Thymus (tissue), 11 donors: Measurements from ENCODE around the gene BAK1. TPM values are rescaled to one million over a fixed set of nuclear protein-coding genes. Genes with fewer than 3 reads are reported as not detected.
A peak's percentile ranks its signal among the peaks of the same experiment; 100 is the strongest.
"Not testable (repeated sequence)": the region's sequence is repeated elsewhere in the genome, so short reads cannot be mapped to it uniquely, and the experiment has no call there.

ENCODE experiments used
- DNase-seq, 9 donors: peaks; one replicate each; pipeline ENCODE4 v3.0.0-alpha.2; 2013; ENCODE audit warnings: low spot score in 9 of 9, low read depth in 6 of 9, missing footprints in 1 of 9
- H3K27ac ChIP-seq, 2 donors: one replicate each; pipeline ENCODE4 v1.5.1; 2013; ENCODE audit warnings: control low read depth in 1 of 2, low read depth in 1 of 2, low read length in 1 of 2, mild to moderate bottlenecking in 1 of 2, moderate library complexity in 1 of 2
- H3K27me3 ChIP-seq, 2 donors: one replicate each; pipeline ENCODE4 v1.5.1; 2013; ENCODE audit warnings: low read length in 1 of 2; ENCODE audit not compliant: control insufficient read depth in 2 of 2, insufficient read depth in 1 of 2
- H3K36me3 ChIP-seq, 2 donors: one replicate each; pipeline ENCODE4 v1.5.1; 2013; ENCODE audit warnings: low read length in 1 of 2, mild to moderate bottlenecking in 1 of 2, moderate library complexity in 1 of 2; ENCODE audit not compliant: control insufficient read depth in 2 of 2, insufficient read depth in 2 of 2
- H3K4me1 ChIP-seq, 2 donors: one replicate each; pipeline ENCODE4 v1.5.1; 2013; ENCODE audit warnings: low read length in 2 of 2; ENCODE audit not compliant: control insufficient read depth in 2 of 2, insufficient read depth in 2 of 2
- H3K4me3 ChIP-seq, 2 donors: one replicate each; pipeline ENCODE4 v1.5.1; 2013; ENCODE audit warnings: low read length in 2 of 2, control low read depth in 1 of 2, mild to moderate bottlenecking in 1 of 2
- H3K9me3 ChIP-seq, 2 donors: one replicate each; pipeline ENCODE4 v1.5.1; 2013; ENCODE audit warnings: low read length in 1 of 2, mild to moderate bottlenecking in 1 of 2; ENCODE audit not compliant: control insufficient read depth in 2 of 2, insufficient read depth in 1 of 2
- WGBS: extraction: QIAGEN DNeasy Blood & Tissue Kit; methylation state at CpG from one replicate; pipeline ENCODE4 v1.1.7; 2013; 5-methylcytosine and 5-hydroxymethylcytosine counted together
- polyA plus RNA-seq: library from polyadenylated mRNA; stranded (reverse); fragments of 200-250 nt; gene quantifications from one replicate; pipeline ENCODE4 v1.2.3, GENCODE V29; 2013
- total RNA-seq: library from RNA; stranded (reverse); fragments of 120-200 nt; gene quantifications from one replicate; pipeline ENCODE4 v1.2.4, GENCODE V29; 2013
- donor health status: healthy.

The BAK1 gene
- total and polyA plus RNA-seq, 2 donors = 12.8 to 25.6 TPM

DNA sequence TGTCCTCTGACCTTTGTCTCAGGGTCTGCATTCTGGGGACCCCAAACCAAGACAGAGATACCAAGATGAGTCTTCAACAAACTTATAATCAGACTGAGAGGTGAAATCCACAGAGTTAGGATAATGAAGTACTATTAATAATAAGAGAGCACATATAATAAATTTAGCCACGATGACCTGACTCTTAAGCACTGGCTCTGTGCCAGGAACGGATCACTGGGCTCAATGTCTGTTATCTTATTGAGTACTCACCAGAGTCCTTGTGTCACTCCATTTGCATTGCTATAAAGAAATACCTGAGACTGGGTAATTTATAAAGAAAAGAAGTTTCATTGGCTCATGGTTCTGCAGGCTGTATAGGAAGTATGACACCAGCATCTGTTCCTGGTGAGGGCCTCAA lies 22.1 kb upstream of the BAK1 start:
- Histone ChIP-seq H3K27ac (no peak overlapping the region), H3K27me3 (no peaks in the 10 kb centered on the region), H3K4me1 (peaks cover 0 to 23% of the 10 kb centered on the region in 2 donors), H3K4me3 (no peak overlapping the region), H3K36me3 (no peaks in the 10 kb centered on the region), H3K9me3 (no peaks in the 10 kb centered on the region)
- 83% methylated on average over 2 of the region's 2 CpGs for WGBS
- no peak for DNase-seq

DNA sequence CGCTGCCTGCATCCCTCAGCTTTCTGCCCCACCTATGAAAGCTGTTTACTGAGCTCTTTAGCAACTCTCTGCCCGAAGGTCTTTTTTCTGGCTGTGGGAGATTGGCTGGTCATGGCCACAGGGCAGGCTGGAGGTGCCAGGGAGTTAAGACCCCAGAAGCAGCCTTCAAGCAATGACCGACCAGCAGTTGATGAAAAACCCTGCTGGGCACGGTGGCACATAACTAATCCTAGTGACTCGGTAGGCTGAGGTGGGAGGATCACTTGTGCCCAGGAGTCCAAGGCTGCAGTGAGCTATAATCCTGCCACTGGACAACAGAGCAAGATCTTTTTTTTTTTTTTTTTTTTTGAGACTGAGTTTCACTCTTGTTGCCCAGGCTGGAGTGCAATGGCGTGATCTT lies 20.7 kb upstream of the BAK1 start:
- H3K36me3 ChIP-seq = no peaks in the 10 kb centered on the region
- no peak overlapping the region for H3K4me3 ChIP-seq
- 97% methylated on average over 6 of the region's 6 CpGs for WGBS
- H3K4me1 ChIP-seq = peaks cover 0 to 28% of the 10 kb centered on the region in 2 donors
- no peaks in the 10 kb centered on the region for H3K27me3 ChIP-seq
- DNase-seq = no peak
- no peaks in the 10 kb centered on the region for H3K9me3 ChIP-seq
- H3K27ac ChIP-seq = no peak overlapping the region

DNA sequence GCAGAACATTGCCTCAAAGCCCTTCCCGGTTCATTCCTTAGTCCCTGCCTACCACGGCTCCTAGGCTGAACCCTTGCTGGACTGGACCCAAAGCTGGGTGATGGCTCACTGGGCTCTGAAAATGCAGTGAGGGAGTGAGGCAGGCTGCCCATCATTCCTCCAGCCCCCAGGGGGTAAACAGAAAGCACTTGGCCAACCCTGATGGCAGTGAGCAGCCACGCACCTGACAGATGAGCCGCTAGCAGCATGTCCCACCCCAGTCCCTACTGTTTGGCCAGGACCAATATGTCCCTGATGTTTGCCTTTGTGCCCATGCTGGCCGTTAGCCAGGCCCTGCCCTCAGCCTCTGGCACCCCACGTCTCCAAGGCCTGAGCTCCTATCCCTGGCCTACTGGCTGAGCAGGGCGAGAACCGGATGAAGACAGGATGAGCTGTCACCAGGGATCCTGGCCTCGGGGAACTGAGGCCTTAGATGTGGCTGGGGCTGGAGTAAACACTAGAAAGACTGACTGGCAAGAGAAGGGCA lies 19.4 kb upstream of the BAK1 start:
- WGBS = 89% methylated on average over 9 of the region's 9 CpGs
- H3K36me3 ChIP-seq = no peaks in the 10 kb centered on the region
- no peaks in the 10 kb centered on the region for H3K9me3 ChIP-seq
- peaks cover 0 to 28% of the 10 kb centered on the region in 2 donors for H3K4me1 ChIP-seq
- no peak overlapping the region for H3K4me3 ChIP-seq
- no peak for DNase-seq
- H3K27ac ChIP-seq = no peak overlapping the region
- no peaks in the 10 kb centered on the region for H3K27me3 ChIP-seq

DNA sequence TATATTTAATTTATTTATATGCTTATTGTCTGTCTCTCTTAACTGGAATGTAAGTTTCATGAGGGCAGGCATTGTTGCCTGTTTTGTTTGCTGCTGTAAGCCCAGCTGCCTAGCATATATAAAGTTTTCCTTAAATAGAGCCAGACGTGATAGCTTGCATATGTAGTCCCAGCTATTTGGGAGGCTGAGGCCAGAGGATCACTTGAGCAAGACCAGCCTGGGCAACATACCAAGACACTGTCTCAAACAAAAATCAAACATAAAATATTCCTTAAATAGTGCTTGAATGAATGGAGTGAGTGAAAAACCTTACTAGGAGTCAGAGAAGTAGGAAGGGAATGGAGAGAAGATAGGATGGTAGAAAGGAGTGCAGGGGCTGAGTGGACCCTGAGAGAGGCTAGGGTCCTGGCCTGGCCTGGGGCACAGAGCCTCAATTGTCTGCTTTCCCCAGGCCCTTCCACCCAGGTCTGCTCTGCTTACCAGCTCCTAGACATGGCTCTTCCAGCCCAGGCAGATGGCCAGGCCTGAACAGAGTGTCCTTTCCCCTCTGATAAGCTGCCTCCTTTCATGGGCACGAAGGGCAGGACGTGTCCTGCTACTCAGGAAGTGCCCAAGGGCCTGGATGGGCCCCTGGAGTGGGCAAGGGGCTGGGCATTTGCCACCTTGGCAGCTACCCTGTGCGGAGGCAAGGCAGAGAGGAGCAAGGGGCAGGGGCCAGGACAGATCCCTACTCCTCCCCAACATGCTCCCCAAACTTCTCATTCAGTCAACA lies 17.7 kb upstream of the BAK1 start:
- H3K27ac ChIP-seq = no peak overlapping the region
- H3K4me1 ChIP-seq = peaks cover 8 to 37% of the 10 kb centered on the region in 2 donors
- no peak overlapping the region for H3K4me3 ChIP-seq
- 83% methylated on average over 4 of the region's 4 CpGs for WGBS
- DNase-seq = no peak
- peaks cover 0 to 7% of the 10 kb centered on the region in 2 donors for H3K27me3 ChIP-seq
- H3K36me3 ChIP-seq = no peaks in the 10 kb centered on the region
- H3K9me3 ChIP-seq = peaks cover 0 to 4% of the 10 kb centered on the region in 2 donors

DNA sequence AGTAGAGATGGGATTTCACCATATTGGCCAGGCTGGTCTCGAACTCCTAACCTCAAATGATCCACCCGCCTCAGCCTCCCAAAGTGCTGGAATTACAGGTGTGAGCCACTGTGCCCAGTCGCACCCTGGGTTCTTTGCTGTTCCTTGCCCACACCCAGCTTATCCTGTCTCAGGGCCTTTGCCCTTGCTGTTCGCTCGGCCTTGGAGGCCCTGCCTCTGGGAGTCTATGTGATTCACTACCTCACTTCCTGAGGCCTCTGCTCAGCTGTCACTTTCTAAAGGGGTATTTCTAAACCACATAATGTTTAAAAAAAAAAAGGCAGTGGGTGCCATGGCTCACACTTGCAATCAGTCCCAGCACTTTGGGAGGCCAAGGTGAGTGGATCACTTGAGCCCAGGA lies 16.8 kb upstream of the BAK1 start:
- peaks cover 8 to 42% of the 10 kb centered on the region in 2 donors for H3K4me1 ChIP-seq

DNA sequence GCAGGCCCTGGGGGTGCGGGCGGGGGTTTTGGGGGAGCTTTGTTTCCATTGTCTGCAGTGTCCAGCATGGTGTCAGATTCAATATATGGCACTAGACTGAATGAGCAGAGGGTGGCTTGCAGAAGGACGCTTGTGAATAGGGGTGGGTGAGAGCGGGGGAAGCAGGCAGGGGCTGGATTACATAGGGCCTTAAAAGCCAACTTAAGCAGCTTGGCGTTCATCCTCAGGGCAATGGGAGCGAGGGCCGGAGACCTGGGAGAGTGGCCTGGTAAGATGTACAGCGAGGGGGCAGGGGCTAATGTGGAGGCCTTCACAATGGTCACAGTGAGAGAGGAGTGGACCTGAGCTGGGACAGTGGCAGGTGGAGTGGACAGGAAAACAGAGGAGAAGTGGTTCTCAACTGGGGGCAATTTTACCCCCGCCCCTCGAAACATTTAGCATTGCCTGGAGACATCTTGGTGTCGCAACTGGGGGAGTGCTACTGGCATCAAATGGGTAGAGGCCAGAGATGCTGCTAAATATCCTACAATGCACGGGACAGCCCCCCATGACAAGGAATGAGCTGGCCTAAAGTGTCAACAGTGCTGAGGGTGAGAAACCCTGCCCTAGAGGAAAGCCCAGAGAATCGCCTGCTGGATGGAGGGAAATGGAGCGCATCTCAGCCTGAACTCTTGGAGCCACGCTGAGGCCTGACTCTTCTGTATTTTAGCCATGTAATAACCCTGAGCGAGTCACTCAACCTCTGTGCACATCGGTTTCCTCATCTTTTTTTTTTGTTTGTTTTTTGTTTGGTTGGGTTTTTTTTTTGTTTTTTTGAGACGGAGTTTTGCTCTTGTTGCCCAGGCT lies 15.1 kb upstream of the BAK1 start:
- Histone ChIP-seq H3K36me3 (no peaks in the 10 kb centered on the region), H3K4me1 (peaks cover 8 to 42% of the 10 kb centered on the region in 2 donors), H3K27ac (no peak overlapping the region), H3K9me3 (peaks cover 0 to 4% of the 10 kb centered on the region in 2 donors), H3K4me3 (no peak overlapping the region), H3K27me3 (peaks cover 0 to 13% of the 10 kb centered on the region in 2 donors)
- DNase-seq = no peak
- WGBS = 99% methylated on average over 18 of the region's 18 CpGs

More for the DNA sequence above, 16.8 kb upstream of the BAK1 start:
- H3K9me3 ChIP-seq, H3K27ac ChIP-seq, H3K36me3 ChIP-seq, H3K4me3 ChIP-seq: not testable (repeated sequence)
- peaks cover 0 to 13% of the 10 kb centered on the region in 2 donors for H3K27me3 ChIP-seq
- 81% methylated on average over 5 of the region's 5 CpGs for WGBS
- DNase-seq = peak in 1 of 9 donors; percentile 45

DNA sequence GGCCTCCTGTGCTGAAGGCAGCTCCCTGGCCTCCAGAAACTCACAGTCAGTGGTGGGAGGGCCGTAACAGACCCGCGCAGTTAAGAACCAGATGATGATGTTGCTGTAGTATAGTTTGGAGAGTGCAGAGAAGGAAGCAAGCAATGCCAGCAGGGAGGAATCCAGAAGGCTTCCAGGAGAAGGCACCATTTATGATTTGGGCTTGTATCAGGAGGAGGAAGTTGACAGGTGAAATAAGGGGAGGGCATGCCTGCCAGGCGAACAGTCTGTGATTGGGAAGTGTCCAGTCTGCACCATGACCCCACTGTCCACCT lies 13.3 kb upstream of the BAK1 start:
- 26% methylated on average over 4 of the region's 4 CpGs for WGBS
- DNase-seq = no peak
- Histone ChIP-seq H3K9me3 (peaks cover 0 to 4% of the 10 kb centered on the region in 2 donors), H3K4me1 (peaks cover 8 to 30% of the 10 kb centered on the region in 2 donors), H3K27ac (no peak overlapping the region), H3K27me3 (peaks cover 0 to 13% of the 10 kb centered on the region in 2 donors), H3K36me3 (no peaks in the 10 kb centered on the region), H3K4me3 (peak overlapping the region; percentile 34 to 45)

DNA sequence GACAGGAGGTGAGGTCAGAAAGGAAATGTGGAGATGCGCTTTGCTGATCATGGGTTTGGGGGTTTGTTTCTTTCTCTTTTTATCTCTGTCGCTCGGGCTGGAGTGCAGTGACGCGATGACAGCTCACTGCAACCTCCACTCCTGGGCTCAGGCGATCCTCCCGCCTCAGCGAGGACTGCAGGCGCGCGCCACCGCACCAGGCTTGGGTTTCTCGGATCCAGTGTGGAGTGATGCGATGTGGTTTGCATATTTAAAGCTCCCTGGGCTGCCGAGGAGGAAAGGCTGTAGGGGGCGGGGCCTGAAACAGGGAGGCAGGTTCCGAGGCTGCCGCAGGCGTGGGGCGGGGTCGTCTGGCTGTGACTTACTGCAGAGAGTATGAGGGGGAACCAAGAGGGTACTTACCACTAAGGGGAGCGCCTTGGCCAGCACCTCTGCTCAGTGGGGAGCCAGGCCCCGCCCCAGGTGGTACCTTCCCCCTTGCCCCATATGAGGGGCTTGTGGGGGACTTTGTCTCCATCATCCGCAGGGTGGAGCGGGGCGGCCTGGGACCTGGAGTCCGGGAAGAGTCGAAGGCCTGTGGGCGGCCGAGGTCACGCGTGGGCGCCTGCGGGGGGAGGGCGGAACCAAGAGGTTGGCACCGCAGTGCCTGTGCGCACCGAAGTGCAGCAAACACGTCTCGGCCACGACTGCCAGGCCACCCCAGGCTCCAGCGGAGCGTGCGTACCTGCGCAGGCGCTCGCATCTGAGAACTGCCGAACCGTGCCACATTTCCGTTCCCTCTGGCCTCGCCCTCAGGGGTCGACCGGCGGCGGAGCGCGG lies 12.7 kb upstream of the BAK1 start:
- peaks cover 0 to 13% of the 10 kb centered on the region in 2 donors for H3K27me3 ChIP-seq
- H3K9me3 ChIP-seq = peaks cover 0 to 4% of the 10 kb centered on the region in 2 donors
- no peaks in the 10 kb centered on the region for H3K36me3 ChIP-seq
- DNase-seq = peak in 3 of 9 donors; percentile 40 to 66 (median 44)
- peak overlapping the region; percentile 34 to 45 for H3K4me3 ChIP-seq
- 27% methylated on average over 57 of the region's 57 CpGs for WGBS
- peaks cover 8 to 25% of the 10 kb centered on the region in 2 donors for H3K4me1 ChIP-seq
- H3K27ac ChIP-seq = peak overlapping the region; percentile 8 to 17
